ENCODE data around the gene ADAMTS2. TPM values are rescaled to one million over a fixed set of nuclear protein-coding genes. Genes with fewer than 3 reads are reported as not detected.

ADAMTS2 gene
- total and polyA plus RNA-seq, 2 of the 4 experiments (the other 2 are of a cell fraction): 19.0 to 58.8 TPM

DNA sequence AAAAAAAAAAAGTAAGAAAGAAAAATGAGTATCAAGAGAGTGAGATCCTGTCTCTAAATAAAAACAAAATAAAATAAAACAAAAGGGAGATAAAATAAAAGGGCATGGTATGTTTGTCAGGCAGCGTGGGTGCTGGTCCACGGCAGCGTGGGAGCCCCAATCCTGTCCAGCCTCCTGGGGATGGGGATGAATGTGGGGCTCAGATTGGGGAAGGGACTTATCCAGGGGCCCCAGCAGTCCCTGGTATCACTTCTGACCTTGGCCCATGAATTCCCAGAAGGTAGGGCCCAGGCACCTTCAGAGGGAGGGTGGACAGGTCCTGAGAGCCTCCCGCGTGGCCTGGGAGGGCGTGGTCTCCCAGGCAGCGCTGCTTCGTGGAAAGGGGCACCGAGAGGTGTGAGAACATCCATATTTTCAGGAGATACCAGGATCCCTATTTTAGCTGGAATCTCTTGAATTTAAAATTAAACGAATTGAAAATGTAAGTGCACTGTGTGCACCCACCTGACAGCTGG is 213.9 kb downstream of the ADAMTS2 start:
- Histone ChIP-seq H3K4me1 (ENCODE audit: control insufficient read depth, insufficient read depth, low read length) (no peaks in the 10 kb centered on the region), H4K20me1 (ENCODE audit: insufficient read depth, low read length) (no peaks in the 10 kb centered on the region), H2AK9ac (replicated peaks; ENCODE audit: low read depth, low read length, poor library complexity) (no peak overlapping the region), H2AK5ac (ENCODE audit: low read depth, low read length) (no peak overlapping the region), H3K9me3 (ENCODE audit: control insufficient read depth, insufficient read depth, low read length) (no peaks in the 10 kb centered on the region), H3K18ac (ENCODE audit: low read depth, low read length) (no peak overlapping the region), H2AFZ (replicated peaks; ENCODE audit: low read length, poor library complexity) (no peak overlapping the region), H3K9ac (ENCODE audit: low read depth, low read length) (no peak overlapping the region), H4K8ac (ENCODE audit: low read depth in 2 of 2, low read length in 2 of 2) (no peak overlapping the region), H4K91ac (ENCODE audit: insufficient read depth, low read depth, low read length) (no peak overlapping the region), H2BK5ac (ENCODE audit: low read depth, low read length, poor library complexity, severe bottlenecking) (no peak overlapping the region), H4K5ac (ENCODE audit: low read depth, low read length) (no peak overlapping the region), H3K4ac (ENCODE audit: low read depth, low read length) (no peak overlapping the region), H3K23ac (ENCODE audit: low read depth, low read length) (no peak overlapping the region), H2BK20ac (ENCODE audit: low read depth, low read length) (no peak overlapping the region), H3K4me3 (ENCODE audit: insufficient read depth, low read depth, low read length) (no peak overlapping the region), H3K4me2 (ENCODE audit: low read depth, low read length) (no peak overlapping the region), H3K27me3 (ENCODE audit: control insufficient read depth, insufficient read depth, low read length) (no peaks in the 10 kb centered on the region), H3K9me1 (ENCODE audit: insufficient read depth, low read length) (no peaks in the 10 kb centered on the region), H2BK120ac (ENCODE audit: low read depth, low read length) (no peak overlapping the region), H3K56ac (ENCODE audit: extremely low read depth, insufficient read depth, low read length) (no peak overlapping the region), H2BK15ac (ENCODE audit: low read depth, low read length) (no peak overlapping the region), H3K36me3 (ENCODE audit: control insufficient read depth, insufficient read depth, low read length) (peaks cover 51% of the 10 kb centered on the region), H3K14ac (replicated peaks; ENCODE audit: low read depth, low read length) (no peak overlapping the region), H3K79me1 (ENCODE audit: low read depth in 1 of 2, low read length in 2 of 2) (no peaks in the 10 kb centered on the region), H3K27ac (ENCODE audit: insufficient read depth, low read length) (no peak overlapping the region)
- ATAC-seq (ENCODE audit: low read depth) (no peak), DNase-seq (no peak)
- intact Hi-C loops (cut with micrococcal nuclease): no loop called here
- dilution Hi-C loops (cut with HindIII; ENCODE audit: low sequenced_read_pairs, unreplicated experiment): no loop called here
- no TSS peak for BruUV-seq (replicated peaks)
- in situ Hi-C loops (cut with MboI; ENCODE audit: low sequenced_read_pairs): no loop called here
- CTCF ChIA-PET: no interaction called here
- POLR2A ChIA-PET (ENCODE audit: unreplicated experiment): no interaction called here
- TF ChIP-seq RFX5 (IDR thresholded peaks at IDR 0.05; ENCODE audit: low read depth, low read length): no peak
- TF ChIP-seq, protein P1, sequence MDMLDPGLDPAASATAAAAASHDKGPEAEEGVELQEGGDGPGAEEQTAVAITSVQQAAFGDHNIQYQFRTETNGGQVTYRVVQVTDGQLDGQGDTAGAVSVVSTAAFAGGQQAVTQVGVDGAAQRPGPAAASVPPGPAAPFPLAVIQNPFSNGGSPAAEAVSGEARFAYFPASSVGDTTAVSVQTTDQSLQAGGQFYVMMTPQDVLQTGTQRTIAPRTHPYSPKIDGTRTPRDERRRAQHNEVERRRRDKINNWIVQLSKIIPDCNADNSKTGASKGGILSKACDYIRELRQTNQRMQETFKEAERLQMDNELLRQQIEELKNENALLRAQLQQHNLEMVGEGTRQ (IDR thresholded peaks at IDR 0.05; ENCODE audit: low read depth, low read length): no peak
- TF ChIP-seq BHLHE40 (IDR thresholded peaks at IDR 0.05; ENCODE audit: low read depth, low read length): no peak
- TF ChIP-seq, protein P2, sequence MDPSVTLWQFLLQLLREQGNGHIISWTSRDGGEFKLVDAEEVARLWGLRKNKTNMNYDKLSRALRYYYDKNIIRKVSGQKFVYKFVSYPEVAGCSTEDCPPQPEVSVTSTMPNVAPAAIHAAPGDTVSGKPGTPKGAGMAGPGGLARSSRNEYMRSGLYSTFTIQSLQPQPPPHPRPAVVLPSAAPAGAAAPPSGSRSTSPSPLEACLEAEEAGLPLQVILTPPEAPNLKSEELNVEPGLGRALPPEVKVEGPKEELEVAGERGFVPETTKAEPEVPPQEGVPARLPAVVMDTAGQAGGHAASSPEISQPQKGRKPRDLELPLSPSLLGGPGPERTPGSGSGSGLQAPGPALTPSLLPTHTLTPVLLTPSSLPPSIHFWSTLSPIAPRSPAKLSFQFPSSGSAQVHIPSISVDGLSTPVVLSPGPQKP (IDR thresholded peaks at IDR 0.05; ENCODE audit: borderline replicate concordance, low read depth, low read length): no peak
- no peak for TF ChIP-seq SMC3 (IDR thresholded peaks at IDR 0.05; ENCODE audit: low read depth, low read length)
- no peak for TF ChIP-seq RCOR1 (IDR thresholded peaks at IDR 0.05; ENCODE audit: insufficient replicate concordance, low read length)
- TF ChIP-seq MXI1 (IDR thresholded peaks at IDR 0.05; ENCODE audit: borderline replicate concordance, low read depth, low read length): no peak
- no peak for TF ChIP-seq RAD21 (IDR thresholded peaks at IDR 0.05; ENCODE audit: low read length)
- TF ChIP-seq, protein P3, sequence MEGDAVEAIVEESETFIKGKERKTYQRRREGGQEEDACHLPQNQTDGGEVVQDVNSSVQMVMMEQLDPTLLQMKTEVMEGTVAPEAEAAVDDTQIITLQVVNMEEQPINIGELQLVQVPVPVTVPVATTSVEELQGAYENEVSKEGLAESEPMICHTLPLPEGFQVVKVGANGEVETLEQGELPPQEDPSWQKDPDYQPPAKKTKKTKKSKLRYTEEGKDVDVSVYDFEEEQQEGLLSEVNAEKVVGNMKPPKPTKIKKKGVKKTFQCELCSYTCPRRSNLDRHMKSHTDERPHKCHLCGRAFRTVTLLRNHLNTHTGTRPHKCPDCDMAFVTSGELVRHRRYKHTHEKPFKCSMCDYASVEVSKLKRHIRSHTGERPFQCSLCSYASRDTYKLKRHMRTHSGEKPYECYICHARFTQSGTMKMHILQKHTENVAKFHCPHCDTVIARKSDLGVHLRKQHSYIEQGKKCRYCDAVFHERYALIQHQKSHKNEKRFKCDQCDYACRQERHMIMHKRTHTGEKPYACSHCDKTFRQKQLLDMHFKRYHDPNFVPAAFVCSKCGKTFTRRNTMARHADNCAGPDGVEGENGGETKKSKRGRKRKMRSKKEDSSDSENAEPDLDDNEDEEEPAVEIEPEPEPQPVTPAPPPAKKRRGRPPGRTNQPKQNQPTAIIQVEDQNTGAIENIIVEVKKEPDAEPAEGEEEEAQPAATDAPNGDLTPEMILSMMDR (conservative IDR thresholded peaks at IDR 0.05; ENCODE audit: low read depth, low read length): no peak
- no peak for TF ChIP-seq CEBPB (IDR thresholded peaks at IDR 0.05; ENCODE audit: low read depth, low read length)
- TF ChIP-seq POLR2A (IDR thresholded peaks at IDR 0.05; ENCODE audit: low read depth, low read length): no peak
- WGBS, 2 experiments (ENCODE audit: extremely low coverage in 2 of 2, insufficient read length in 1 of 2): no CpG with 5 or more reads among the region's 10 CpGs
